ENCODE results near the gene RPL28. TPM values are rescaled to one million over a fixed set of nuclear protein-coding genes. Genes with fewer than 3 reads are reported as not detected.

The RPL28 gene
- polyA plus RNA-seq (2013, experiment 1 of 2), result 2,729 TPM
- 2,534 TPM for polyA plus RNA-seq (2013, experiment 2 of 2)

DNA sequence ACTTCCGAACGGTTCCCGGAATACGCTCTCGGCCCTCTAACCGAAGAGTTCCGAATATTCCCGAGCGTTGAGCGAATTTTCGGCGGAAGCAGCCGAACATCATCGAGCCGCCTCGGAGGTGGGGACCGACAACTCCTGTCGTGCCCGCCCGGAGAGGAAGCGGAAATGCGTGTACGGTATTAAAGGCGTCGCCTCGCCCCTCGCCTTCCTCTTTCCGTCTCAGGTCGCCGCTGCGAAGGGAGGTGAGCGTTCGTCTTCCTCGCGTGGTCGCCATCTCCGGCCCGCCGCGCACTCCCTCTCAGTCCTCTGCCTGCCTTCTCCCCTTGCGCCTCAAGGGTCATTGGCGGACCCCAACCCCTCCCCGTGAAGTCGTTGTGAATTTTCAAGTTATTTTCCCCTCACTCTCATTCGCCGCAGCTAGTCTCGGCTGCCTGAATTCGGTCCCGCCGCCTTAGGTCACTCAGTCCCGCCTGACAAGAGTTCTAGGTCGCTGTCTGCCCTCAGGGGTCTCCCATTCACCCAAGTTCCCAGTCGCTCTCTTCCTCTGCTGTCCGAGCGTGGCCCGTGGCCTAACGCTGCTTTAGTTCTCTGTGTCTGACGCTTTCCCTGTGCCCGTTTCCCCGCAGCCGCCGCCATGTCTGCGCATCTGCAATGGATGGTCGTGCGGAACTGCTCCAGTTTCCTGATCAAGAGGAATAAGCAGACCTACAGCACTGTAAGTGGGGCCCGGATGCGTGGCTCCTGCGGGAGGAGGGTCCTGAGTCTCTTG, at the start of gene RPL28:
Gene RPL28, plus strand, starts transcription at position 209 of the 769 bp plus-strand sequence. Its CDS starts 426 bp downstream, at position 635.
- no peak within 1 kb of the TSS for H4K8ac ChIP-seq (ENCODE audit: low read depth, low read length)
- peak; percentile 99 for DNase-seq (ENCODE audit: low spot score)
- H3K27me3 ChIP-seq (ENCODE audit: control insufficient read depth in 3 of 3, insufficient read depth in 3 of 3, low read depth in 1 of 3, low read length in 3 of 3), result peaks cover 0 to 3% (median 0%) of the 10 kb centered on the region in 3 experiments
- no peak within 1 kb of the TSS for H2BK120ac ChIP-seq (ENCODE audit: low read depth, low read length)
- H2BK15ac ChIP-seq (ENCODE audit: low read length), result peak within 1 kb of the TSS; percentile 1
- no CpG with 5 or more reads among the region's 68 CpGs for WGBS, 2 donors (ENCODE audit: extremely low coverage in 2 of 2, insufficient read length in 2 of 2, insufficient replicate concordance in 1 of 2)
- H2BK5ac ChIP-seq (ENCODE audit: low read length), result peak within 1 kb of the TSS; percentile 62
- peak within 1 kb of the TSS; percentile 87 to 89 for H3K4me3 ChIP-seq (ENCODE audit: low read length in 2 of 2)
- H3K4ac ChIP-seq (ENCODE audit: low read length), result peak within 1 kb of the TSS; percentile 7
- H3K36me3 ChIP-seq (replicated peaks in 1 of 2; ENCODE audit: control insufficient read depth in 2 of 2, insufficient read depth in 2 of 2, low read length in 2 of 2), result peaks cover 39 to 46% of the 10 kb centered on the region in 2 donors
- H3K9ac ChIP-seq (ENCODE audit: low read depth, low read length, poor library complexity), result peak within 1 kb of the TSS; percentile 95
- peak within 1 kb of the TSS; percentile 87 for H3K18ac ChIP-seq (ENCODE audit: low read length)
- H3K27ac ChIP-seq (replicated peaks; ENCODE audit: low read length), result peak within 1 kb of the TSS; percentile 81
- H2AFZ ChIP-seq (ENCODE audit: low read length), result peak within 1 kb of the TSS; percentile 92
- peak within 1 kb of the TSS; percentile 79 for H3K14ac ChIP-seq (ENCODE audit: low read length)
- H3K4me1 ChIP-seq (ENCODE audit: control insufficient read depth in 2 of 2, insufficient read depth in 1 of 2, low read depth in 1 of 2, low read length in 2 of 2), result peaks cover 33 to 39% of the 10 kb centered on the region in 2 donors
- no peak within 1 kb of the TSS for H2BK12ac ChIP-seq (ENCODE audit: low read length)
- no peak within 1 kb of the TSS for H4K91ac ChIP-seq (ENCODE audit: low read depth, low read length, poor library complexity)
- peak within 1 kb of the TSS; percentile 43 for H2AK5ac ChIP-seq (ENCODE audit: low read depth, low read length)
- H3K79me1 ChIP-seq (ENCODE audit: low read depth, low read length), result peaks cover 26% of the 10 kb centered on the region
- H3K4me2 ChIP-seq (ENCODE audit: insufficient read depth, low read length, poor library complexity, severe bottlenecking), result peak within 1 kb of the TSS; percentile 96
- H3K23ac ChIP-seq (ENCODE audit: low read depth, low read length, poor library complexity), result peak within 1 kb of the TSS; percentile 100
- peaks cover 2% of the 10 kb centered on the region in 2 donors for H3K9me3 ChIP-seq (replicated peaks in 1 of 2; ENCODE audit: control insufficient read depth in 2 of 2, insufficient read depth in 1 of 2, low read depth in 1 of 2, low read length in 2 of 2)

DNA sequence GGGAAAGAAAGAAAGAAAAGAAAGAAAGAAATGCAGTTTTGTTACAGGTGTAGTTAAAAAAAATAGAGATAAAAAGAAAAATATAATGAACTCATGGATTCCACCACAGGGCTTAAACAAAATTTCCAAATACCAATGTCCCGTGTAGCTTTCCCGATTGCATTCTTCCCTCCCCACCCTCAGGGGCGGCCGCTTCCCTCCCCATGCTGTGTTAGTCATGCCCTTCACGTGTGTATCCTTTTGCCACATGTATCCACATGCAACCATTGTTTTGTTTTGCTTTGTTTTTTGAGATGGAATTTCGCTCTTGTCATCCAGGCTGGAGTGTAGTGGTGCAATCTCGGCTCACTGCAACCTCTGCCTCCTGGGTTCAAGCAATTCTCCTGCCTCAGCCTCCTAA, 49.6 kb upstream of the RPL28 start:
- Histone ChIP-seq H3K36me3 (replicated peaks in 1 of 2; ENCODE audit: control insufficient read depth in 2 of 2, insufficient read depth in 2 of 2, low read length in 2 of 2) (no peaks in the 10 kb centered on the region), H2BK15ac (ENCODE audit: low read length) (no peak overlapping the region), H2AK5ac (ENCODE audit: low read depth, low read length) (no peak overlapping the region), H3K14ac (ENCODE audit: low read length) (no peak overlapping the region), H3K23ac (ENCODE audit: low read depth, low read length, poor library complexity) (no peak overlapping the region), H3K79me1 (ENCODE audit: low read depth, low read length) (peaks cover 2% of the 10 kb centered on the region), H3K4me3 (ENCODE audit: low read length in 2 of 2) (no peak overlapping the region), H3K4me2 (ENCODE audit: insufficient read depth, low read length, poor library complexity, severe bottlenecking) (no peak overlapping the region), H4K91ac (ENCODE audit: low read depth, low read length, poor library complexity) (no peak overlapping the region), H3K18ac (ENCODE audit: low read length) (no peak overlapping the region), H3K27me3 (ENCODE audit: control insufficient read depth in 3 of 3, insufficient read depth in 3 of 3, low read depth in 1 of 3, low read length in 3 of 3) (no peaks in the 10 kb centered on the region), H3K27ac (replicated peaks; ENCODE audit: low read length) (no peak overlapping the region), H2BK5ac (ENCODE audit: low read length) (no peak overlapping the region), H3K4ac (ENCODE audit: low read length) (no peak overlapping the region), H3K4me1 (ENCODE audit: control insufficient read depth in 2 of 2, insufficient read depth in 1 of 2, low read depth in 1 of 2, low read length in 2 of 2) (peaks cover 4 to 11% of the 10 kb centered on the region in 2 donors), H2AFZ (ENCODE audit: low read length) (no peak overlapping the region), H3K9me3 (replicated peaks in 1 of 2; ENCODE audit: control insufficient read depth in 2 of 2, insufficient read depth in 1 of 2, low read depth in 1 of 2, low read length in 2 of 2) (no peaks in the 10 kb centered on the region), H2BK12ac (ENCODE audit: low read length) (no peak overlapping the region), H4K8ac (ENCODE audit: low read depth, low read length) (no peak overlapping the region), H3K9ac (ENCODE audit: low read depth, low read length, poor library complexity) (no peak overlapping the region), H2BK120ac (ENCODE audit: low read depth, low read length) (no peak overlapping the region)
- DNase-seq (ENCODE audit: low spot score), result no peak
- WGBS, 2 donors (ENCODE audit: extremely low coverage in 2 of 2, insufficient read length in 2 of 2, insufficient replicate concordance in 1 of 2), result no CpG with 5 or more reads among the region's 7 CpGs

DNA sequence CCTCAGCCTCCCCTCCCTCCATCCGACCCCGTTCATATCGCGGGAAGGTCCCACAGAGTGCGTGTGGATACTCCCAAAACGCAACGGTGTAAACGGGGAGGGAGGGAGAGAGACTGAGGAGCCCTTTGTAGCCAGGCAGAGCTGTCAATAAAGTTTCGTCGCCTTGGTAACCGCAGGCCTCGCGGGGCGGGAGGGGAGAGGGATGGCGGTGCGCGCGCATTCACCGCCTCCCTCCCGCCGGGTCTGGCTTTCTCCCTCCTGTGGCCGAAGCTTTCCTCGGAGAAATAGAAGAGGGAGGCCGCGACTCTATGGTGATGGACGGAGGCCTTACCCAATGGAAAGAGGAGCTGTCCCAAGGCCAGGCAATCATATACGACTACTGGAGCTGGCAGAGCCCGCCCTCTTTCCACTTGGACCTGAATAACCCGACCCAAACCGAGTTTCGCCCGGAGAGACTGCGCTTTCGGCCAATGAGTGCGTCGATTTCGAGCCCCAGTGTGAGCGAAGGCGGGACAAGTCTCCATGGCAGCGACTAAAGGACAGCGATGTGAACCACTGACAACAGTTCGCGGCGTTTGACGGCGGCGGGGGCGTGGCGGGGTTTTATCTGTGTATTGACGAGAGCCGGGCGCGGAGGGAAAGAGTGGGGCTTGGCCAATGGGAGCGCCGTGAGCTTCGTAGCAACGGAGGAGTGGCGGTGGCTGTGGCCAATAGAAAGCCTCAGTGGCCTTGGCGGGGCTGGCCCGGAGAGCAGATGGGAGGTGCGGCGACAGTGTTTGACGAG, 46.4 kb upstream of the RPL28 start, which contains the start of gene KMT5C:
Gene KMT5C, plus strand, starts transcription at position 772 of the 784 bp plus-strand sequence. CDS start 2,061 bp downstream, outside the sequence.
- no peaks in the 10 kb centered on the region for H3K27me3 ChIP-seq (ENCODE audit: control insufficient read depth in 3 of 3, insufficient read depth in 3 of 3, low read depth in 1 of 3, low read length in 3 of 3)

More for the DNA sequence above, 46.4 kb upstream of the RPL28 start, which contains the start of gene KMT5C:
- Histone ChIP-seq H3K4me1 (ENCODE audit: control insufficient read depth in 2 of 2, insufficient read depth in 1 of 2, low read depth in 1 of 2, low read length in 2 of 2) (peaks cover 12 to 17% of the 10 kb centered on the region in 2 donors), H4K91ac (ENCODE audit: low read depth, low read length, poor library complexity) (peak within 1 kb of the TSS; percentile 90), H3K4me3 (ENCODE audit: low read length in 2 of 2) (peak within 1 kb of the TSS; percentile 96 to 99), H3K4ac (ENCODE audit: low read length) (peak within 1 kb of the TSS; percentile 92), H3K14ac (ENCODE audit: low read length) (peak within 1 kb of the TSS; percentile 97), H3K18ac (ENCODE audit: low read length) (peak within 1 kb of the TSS; percentile 99), H3K9ac (ENCODE audit: low read depth, low read length, poor library complexity) (peak within 1 kb of the TSS; percentile 99), H3K23ac (ENCODE audit: low read depth, low read length, poor library complexity) (peak within 1 kb of the TSS; percentile 96), H3K36me3 (replicated peaks in 1 of 2; ENCODE audit: control insufficient read depth in 2 of 2, insufficient read depth in 2 of 2, low read length in 2 of 2) (peaks cover 16 to 26% of the 10 kb centered on the region in 2 donors), H2AFZ (ENCODE audit: low read length) (peak within 1 kb of the TSS; percentile 93), H3K4me2 (ENCODE audit: insufficient read depth, low read length, poor library complexity, severe bottlenecking) (peak within 1 kb of the TSS; percentile 85), H2AK5ac (ENCODE audit: low read depth, low read length) (peak within 1 kb of the TSS; percentile 71), H3K79me1 (ENCODE audit: low read depth, low read length) (peaks cover 17% of the 10 kb centered on the region), H2BK15ac (ENCODE audit: low read length) (peak within 1 kb of the TSS; percentile 99), H2BK120ac (ENCODE audit: low read depth, low read length) (peak within 1 kb of the TSS; percentile 92), H2BK5ac (ENCODE audit: low read length) (peak within 1 kb of the TSS; percentile 100), H4K8ac (ENCODE audit: low read depth, low read length) (no peak within 1 kb of the TSS), H3K9me3 (replicated peaks in 1 of 2; ENCODE audit: control insufficient read depth in 2 of 2, insufficient read depth in 1 of 2, low read depth in 1 of 2, low read length in 2 of 2) (no peaks in the 10 kb centered on the region), H2BK12ac (ENCODE audit: low read length) (no peak within 1 kb of the TSS), H3K27ac (replicated peaks; ENCODE audit: low read length) (peak within 1 kb of the TSS; percentile 97)
- peak; percentile 100 for DNase-seq (ENCODE audit: low spot score)
- no CpG with 5 or more reads among the region's 63 CpGs for WGBS, 2 donors (ENCODE audit: extremely low coverage in 2 of 2, insufficient read length in 2 of 2, insufficient replicate concordance in 1 of 2)

Data from neuronal stem cell (in vitro differentiated cells).